T-helper 22 cell (primary cell): ENCODE results near the gene NEUROG3.
"Not testable (repeated sequence)": the region's sequence is repeated elsewhere in the genome, so short reads cannot be mapped to it uniquely, and the experiment has no call there.

Experiments used
- DNase-seq: peaks from one replicate; pipeline ENCODE4 v3.0.0-alpha.2; 2020; ENCODE audit warnings: low read depth

Gene NEUROG3

DNA sequence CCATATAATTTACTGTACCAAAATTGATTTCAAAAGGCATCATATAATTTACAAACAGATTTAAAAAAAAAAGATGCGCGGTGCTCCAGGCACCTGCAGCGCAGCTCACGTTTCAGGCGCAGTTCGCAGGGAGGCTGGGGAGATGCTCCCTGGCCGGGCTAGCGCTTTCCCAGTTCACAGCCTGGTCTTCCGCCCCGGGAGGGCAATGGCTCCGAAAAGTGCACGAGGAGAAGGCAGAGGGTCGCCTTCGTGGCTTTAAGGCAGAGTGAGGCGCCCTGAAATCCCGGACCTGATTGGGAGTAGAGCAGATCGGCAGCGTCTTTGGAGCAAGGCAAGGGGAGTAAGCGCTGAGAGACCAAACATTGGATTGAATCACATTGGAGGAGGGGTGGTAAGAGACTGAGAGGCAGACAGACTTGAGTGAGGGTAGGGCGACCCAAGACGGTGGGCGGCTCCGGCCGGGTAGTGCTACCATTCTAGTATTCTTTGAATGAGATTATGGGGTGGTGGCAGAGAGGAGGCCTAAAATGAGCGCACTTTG is 1.5 kb downstream of the NEUROG3 start:
- no peak for DNase-seq

DNA sequence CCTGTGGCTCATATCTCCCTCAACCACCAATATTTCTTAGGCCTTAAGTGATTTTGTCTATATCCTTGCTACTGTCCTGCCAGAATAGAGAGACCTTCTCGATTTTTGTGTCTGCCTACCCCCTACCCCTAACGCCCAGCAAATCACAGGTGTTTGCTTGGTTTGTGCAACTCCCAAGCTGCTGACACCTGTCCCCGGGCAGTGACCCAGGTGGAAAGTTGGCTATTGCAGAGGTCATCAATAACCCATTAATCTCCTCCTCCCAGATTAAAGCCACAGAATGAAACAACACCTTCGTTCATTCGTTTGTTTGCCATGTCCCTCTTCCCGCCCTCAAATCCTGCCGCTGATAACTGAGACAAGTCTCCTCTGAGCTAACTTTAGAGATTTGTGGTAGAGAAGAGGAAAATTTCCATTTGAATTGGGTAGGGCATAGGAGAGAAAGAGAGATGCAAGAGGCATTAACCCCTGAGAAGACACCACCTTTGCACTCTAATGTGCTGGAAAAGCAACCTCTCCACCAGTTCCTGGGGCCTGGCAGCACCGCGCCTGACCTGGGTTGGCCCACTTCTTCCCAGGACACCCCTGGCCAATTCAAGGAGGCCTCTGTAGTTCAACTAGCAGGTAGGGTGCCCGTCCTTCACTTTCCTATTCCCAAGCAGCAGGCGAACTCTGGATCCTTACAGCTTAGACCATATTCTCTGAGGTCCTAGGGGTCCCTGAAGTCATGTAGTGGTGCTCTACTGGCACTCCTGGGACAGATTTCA is 3.0 kb downstream of the NEUROG3 start:
- no peak for DNase-seq

DNA sequence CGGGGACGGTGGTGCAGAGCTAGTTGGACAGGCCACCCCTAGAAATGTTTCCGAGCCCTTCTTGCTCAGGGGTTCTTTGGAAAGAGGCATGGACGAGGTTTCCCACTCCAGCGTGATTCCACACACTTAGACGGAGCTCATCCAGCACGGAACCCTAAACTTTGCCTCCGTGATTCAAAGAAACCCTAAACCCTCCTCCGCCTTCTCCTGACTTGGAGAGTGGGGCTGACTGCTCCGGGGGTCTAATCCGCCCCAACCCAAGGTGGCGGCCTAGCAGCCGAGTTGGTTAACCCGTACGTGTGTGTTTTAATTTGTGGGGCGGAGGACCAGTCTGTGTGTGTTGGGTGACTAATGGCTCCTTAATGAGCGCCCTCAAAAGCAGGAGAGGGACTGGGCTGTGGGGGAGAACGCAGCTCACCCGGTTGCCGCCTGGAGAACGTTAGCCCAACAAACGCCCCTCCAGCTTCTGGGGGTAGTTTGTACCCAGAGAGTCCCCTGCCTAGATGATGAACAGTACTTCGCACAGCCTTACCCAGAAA is 3.8 kb downstream of the NEUROG3 start:
- no peak for DNase-seq

DNA sequence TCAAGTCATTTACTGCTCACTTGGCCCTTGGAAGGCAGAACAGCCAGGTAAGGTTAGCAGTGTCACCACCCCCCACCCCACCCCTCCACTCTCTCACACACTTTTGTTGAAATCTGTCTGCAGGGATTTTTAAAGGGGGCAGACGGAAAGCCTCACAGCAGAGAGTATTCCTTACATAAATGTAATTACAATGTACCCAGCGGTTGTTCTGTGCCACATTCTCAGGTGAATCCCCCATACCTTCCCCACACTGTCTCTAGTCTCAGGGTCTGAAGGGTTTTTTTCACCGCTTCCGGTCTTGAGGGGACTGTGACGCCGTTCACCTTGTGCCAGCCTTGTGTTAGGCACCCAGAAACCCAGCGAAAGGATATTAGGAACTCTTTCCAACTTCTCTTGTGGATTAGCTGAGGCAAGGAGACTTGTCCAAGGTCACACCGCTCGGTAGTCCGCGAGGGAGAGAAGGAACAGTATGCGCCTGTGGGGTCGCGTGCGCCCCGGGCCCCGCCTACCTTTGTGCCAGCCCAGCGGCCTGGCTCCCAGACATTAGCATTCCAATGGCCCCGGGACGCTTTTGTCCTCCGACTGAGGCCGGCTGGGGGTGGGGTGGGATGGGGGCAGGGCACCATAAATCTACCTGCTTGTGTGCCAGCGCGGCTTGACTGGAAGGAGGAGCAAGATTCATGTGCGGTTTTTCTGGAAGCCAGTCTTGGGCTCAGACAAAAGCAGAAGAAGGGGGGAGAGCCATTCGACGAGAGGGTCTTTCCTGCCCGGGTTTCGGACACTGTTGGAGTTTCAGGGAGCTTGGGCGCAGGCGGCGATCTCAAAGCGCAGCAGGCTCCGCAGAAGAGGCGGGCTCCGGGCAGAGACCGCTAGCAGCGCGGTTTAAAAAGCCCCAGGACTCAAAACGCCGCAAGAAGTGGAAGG is 4.5 kb downstream of the NEUROG3 start:
- DNase-seq = no peak

DNA sequence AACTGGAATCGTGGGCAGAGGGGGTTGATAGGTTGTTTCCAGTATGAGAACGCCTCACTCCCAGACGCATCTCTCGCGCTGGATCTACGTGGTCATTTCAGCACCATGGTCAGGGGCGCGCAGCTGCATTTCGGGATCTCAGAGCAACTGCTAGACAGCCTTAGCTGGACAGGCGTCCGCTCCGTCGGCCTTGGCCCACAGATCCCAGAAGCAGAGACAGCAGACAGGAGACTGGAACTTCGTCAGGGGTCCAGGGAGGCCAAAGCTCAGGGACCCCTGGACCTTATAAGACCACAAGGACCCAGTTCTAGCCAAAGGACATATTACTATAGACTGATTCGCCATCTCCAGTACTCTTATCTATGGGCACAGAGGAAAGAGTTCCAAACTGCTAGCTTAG is 5.3 kb downstream of the NEUROG3 start:
- DNase-seq = no peak

DNA sequence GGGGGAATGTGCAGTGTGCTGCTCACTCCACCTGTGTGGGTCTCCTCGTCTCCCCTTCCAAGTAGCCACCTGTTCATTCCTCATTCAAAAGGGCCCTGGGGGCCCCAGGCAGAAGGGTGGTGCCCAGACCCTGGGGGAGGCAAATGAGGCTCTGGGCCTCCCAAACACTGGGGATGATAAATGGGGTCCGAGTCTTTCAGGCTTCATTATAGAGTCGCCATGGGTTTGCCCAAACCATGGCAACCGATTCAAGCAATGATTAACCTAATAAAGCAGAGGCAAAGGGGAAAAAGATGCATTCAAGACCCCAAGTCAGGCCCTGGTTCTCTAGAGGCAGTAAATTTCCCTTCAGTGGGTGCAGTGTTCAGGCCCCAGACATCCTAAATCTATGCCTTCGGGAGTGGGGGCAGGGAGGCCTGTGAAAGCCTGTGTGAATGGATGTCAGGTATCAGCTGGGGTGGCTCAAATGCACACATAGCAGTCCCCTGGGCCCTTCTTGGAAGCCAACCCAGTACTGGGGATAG is 10.4 kb downstream of the NEUROG3 start:
- no peak for DNase-seq

DNA sequence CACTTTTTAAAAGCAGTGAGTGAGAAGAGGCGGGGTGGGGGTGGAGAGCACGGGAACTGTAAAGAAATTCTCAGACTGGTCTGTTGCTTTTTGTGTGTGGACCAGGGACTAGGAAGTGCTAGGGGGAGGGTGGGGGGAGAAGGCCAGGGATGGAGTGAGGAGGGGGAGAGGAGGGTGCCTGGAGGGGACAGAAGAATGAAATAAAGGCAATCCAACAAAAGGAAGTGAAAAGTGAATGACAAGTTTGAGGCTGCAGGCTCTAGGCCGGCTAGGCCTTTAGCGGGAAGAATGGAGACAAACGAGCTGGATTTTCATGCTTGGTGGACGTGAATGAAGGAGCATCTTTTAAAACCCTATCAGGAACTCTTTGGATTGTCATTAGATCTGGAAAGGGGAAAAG is 13.7 kb downstream of the NEUROG3 start:
- no peak for DNase-seq

DNA sequence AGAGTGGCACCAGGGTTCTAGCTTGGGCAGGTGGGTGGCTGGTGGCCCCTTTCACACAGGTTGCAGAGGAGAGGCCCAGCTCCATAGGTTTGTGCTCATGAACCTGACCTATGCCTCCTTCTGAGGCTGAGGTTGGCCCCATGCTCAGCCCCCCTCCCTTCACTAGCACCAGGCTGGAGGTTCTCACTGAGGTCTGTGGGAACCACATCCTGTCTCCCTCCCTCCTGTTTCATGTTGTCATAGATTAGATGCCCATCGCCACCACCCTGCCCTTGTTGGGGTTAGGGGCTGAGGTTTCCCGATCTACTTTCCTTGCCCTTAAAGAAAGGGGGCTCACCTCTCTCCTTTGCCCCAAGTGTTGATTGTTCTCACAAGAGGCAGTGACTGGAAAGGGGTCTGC is 14.7 kb downstream of the NEUROG3 start:
- no peak for DNase-seq

DNA sequence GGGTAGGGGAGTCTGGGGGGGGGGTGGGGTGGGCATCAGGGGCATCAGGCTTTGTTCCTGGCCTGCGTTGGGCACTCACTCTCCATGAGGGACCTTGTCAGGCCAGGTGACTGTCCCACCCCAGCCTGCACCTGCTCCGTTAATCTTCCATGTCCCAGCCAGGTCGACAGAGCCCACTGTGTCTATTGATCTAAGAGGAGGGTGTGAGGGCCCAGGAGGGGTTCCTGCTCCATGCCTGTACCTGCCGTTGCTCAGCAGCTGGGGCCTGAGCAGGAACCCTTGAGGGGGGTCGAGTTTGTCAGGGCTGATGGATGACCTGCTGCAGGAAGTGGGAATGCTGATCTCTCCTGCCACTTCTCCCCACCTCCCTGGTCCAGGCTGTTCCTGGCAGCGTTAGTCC is 18.6 kb downstream of the NEUROG3 start:
- DNase-seq = no peak

DNA sequence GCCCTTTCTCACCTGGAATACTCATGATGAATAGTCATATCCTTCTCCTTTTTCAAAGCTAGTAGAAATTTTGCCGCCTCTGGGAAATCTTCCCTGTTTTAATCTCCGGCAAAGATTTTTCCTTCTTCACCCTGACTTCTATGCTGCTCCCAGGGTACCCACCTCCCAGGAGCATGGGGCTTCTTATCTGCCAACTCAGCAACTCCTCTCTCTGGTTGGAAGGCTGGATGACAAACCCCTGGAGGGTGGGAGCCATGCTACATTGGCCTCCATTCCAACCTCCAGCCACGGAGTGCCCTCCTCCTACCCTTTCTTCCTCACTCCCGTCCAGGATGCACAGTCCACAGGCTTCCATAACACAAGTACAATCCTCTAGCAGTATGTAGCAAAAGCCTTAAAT is 19.9 kb downstream of the NEUROG3 start:
- no peak for DNase-seq

DNA sequence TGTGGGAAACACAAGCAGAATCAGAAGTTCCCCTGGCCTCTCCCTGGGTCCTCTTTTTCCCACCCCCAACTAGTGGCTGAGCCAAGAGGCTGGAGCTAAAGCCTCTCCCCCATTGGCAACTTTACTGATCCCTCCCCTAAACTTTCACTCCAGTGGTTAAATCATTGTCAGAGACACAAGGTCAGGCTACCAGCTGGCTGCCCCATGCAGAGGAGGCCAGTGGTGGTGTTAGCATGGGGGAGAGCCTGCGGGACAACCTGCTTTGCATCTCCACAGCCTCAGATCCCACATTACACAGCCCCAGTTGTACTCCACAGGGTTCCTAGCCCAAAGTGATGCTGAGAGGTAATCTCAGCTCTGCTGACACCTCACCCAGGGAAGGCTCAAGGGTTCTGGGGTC is 21.0 kb downstream of the NEUROG3 start:
- no peak for DNase-seq

DNA sequence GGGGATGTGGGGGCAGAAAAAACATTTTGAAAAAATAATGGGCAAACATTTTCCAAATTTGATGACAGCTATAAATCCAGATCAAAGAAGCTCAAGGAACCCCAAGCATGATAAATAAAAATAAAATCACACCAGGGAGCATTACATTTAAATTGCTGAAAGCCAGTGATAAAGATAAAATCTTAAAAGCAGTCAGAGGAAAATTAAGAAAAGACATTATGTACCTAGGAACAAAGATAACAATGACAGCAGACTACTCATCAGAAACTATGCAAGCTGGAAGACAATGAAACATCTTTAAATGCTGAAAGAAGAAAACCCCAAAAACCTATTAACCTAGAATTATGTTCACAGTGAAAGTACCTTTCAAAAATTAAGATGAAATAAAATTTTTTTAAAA is 23.3 kb downstream of the NEUROG3 start:
- DNase-seq = no peak

DNA sequence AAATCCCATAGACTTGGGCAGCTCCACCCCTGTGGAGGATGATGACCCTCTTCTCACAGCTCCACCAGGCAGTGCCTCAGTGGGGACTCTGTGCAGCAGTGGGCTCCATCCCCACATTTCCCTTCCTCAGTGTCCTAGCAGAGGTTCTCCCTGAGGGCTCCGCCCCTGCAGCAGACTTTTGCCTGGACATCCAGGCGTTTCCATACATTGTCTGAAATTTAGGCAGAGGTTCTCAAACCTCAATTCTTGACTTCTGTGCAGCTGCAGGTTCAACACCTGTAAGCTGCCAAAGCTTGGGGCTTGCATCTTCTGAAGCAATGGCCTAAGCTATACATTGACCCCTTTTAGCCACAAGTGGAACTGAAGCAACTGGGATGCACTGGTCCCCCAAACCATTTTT is 31.8 kb downstream of the NEUROG3 start:
- DNase-seq = no peak

DNA sequence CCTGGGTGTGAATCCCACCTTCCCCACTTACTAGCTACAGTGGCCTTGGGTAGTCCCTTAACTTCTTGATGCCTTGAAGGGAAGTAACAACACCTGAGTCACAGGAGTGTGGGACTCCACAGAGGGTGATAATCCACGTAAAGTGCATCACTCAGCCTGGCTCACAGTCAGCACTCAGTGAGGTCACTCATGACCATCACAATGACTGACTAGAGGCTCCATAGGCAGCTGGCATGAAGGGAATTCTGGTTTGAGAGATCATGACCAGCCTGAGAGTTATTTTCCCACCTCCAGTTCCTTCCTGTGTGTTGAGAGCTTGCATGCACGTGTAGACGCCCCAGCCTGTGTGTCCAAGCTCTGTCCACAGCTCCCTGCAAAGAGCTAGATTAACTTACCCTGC is 34.8 kb downstream of the NEUROG3 start:
- no peak for DNase-seq

DNA sequence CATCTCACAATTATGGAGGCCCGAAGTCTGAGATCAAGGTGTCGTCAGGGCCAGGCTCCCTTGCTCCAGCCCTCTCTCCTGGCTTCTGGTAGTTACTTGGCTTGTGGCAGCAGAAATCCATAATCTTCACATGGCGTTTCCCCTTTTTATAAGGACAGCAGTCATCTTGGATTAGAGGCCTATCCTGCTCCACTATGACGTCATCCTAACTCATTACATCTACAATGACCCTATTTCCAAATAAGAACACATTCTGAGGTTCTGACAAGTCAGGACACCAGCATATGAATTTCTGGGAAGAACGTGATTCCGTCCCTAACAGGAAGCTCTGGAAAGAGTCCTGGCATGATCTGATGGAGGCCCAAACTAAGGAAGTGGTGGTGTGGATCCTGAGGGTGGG is 35.8 kb downstream of the NEUROG3 start:
- DNase-seq = no peak

DNA sequence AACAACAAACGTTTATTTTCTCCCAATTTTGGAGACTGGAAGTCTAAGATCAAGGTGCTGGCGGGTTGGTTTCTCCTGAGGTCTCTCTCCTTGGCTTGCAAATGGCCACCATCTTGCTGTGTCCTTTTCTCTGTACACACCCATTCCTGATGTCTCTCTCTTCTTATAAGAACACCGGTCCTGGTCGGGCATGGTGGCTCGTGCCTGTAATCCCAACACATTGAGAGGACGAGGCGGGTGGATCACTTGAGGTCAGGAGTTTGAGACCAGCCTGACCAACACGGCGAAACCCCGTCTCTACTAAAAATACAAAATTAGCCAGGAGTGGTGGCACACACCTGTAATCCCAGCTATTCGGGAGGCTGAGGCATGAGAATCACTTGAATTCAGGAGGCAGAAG is 36.7 kb downstream of the NEUROG3 start:
- DNase-seq = not testable (repeated sequence)

DNA sequence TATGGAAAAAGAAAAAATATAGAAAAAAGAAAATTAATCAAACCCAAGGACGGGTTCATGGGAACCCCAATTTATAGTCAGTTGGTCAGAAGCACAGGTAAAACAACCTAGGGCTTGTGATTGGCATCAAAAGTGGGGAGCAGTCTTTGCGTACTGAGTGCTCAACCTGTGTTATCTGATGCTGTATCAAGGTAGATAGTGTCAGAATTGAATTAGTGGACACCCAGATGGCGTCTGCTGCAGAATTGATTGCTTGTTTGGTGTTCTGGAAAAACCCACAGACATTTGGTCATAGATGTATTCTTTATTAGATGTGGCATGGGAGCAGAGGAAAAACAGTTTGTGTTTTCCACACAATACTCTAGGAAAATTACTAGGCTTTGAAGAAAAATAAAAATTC is 39.6 kb downstream of the NEUROG3 start:
- no peak for DNase-seq

DNA sequence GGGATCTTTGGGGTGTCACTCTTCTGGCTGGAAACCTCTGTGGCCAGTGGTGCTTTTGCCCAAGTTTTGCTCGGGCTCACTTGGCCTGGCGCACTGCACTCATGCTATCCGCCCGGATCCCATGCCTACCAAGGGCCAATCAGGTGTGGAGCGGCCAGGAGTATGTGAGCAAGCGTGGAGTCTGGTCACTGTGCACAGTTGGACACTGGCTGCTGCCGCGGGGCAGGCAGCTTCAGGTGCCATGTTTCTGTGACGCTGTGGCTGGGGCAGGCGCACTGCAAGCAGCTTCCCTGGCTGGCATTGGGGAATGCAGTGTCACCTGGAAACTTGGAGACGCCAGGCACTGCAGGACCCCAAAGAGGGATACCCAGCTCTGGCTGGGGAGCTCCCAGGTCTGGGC is 45.3 kb downstream of the NEUROG3 start:
- DNase-seq = no peak
